Measurements from ENCODE around the gene BRD1.

- no peak for TF ChIP-seq CTCF (IDR thresholded peaks at IDR 0.05; ENCODE audit: insufficient read depth, low read length)
- no peak for TF ChIP-seq REST (IDR thresholded peaks at IDR 0.05; ENCODE audit: insufficient replicate concordance, low read depth)
- no peak for TF ChIP-seq GABPA (IDR thresholded peaks at IDR 0.05; ENCODE audit: low read depth)
- TF ChIP-seq POLR2AphosphoS5 (IDR thresholded peaks at IDR 0.05; ENCODE audit: low read depth) = no peak
Observed at GRCh38 chr22:49873228-49873940, 45.7 kb upstream of the BRD1 start.
